Fibroblast of lung (primary cell): ENCODE measurements around the gene SENP1. TPM values are rescaled to one million over a fixed set of nuclear protein-coding genes. Genes with fewer than 3 reads are reported as not detected.

Experiments
- DNase-seq, 2 donors: peaks; one replicate each; pipeline versions ENCODE4 v3.0.0 to v3.0.0-alpha.2; 2010; ENCODE audit warnings: low read depth in 2 of 2
- H2AFZ ChIP-seq: 2 replicates; pipeline ENCODE4 v1.5.1; 2012; ENCODE audit warnings: low read length, control low read depth, inconsistent platforms
- H3K27ac ChIP-seq: 2 replicates; pipeline ENCODE4 v1.5.1; 2011; ENCODE audit warnings: low read length, control low read depth; ENCODE audit not compliant: insufficient read depth
- H3K27me3 ChIP-seq: 2 replicates; pipeline ENCODE4 v1.5.1; 2011; ENCODE audit warnings: mild to moderate bottlenecking, low read length; ENCODE audit not compliant: control insufficient read depth, insufficient read depth
- H3K36me3 ChIP-seq: 2 replicates; pipeline ENCODE4 v1.5.1; 2011; ENCODE audit warnings: low read length; ENCODE audit not compliant: control insufficient read depth, insufficient read depth
- H3K4me1 ChIP-seq: 2 replicates; pipeline ENCODE4 v1.5.1; 2011; ENCODE audit warnings: low read length; ENCODE audit not compliant: control insufficient read depth, insufficient read depth; ENCODE audit errors: extremely low read depth
- H3K4me2 ChIP-seq: 2 replicates; pipeline ENCODE4 v1.5.1; 2011; ENCODE audit warnings: low read length, control low read depth; ENCODE audit not compliant: insufficient read depth; ENCODE audit errors: extremely low read depth
- H3K4me3 ChIP-seq, 4 experiments: fragments of 200-600 bp in 1 of 4; sonication (generic) in 1 of 4; replicated peaks in 1 of 4; 2 replicates each; pipeline ENCODE4 v1.5.1; 2011 to 2016; ENCODE audit warnings: low read length in 4 of 4, low read depth in 3 of 4, mild to moderate bottlenecking in 3 of 4, control low read depth in 2 of 4, inconsistent platforms in 1 of 4, mixed read lengths in 1 of 4; ENCODE audit not compliant: insufficient read depth in 1 of 4; ENCODE audit errors: control extremely low read depth in 1 of 4
- H3K79me2 ChIP-seq: 2 replicates; pipeline ENCODE4 v1.5.1; 2012; ENCODE audit warnings: mild to moderate bottlenecking, low read length, inconsistent platforms; ENCODE audit not compliant: control insufficient read depth, insufficient read depth
- H3K9ac ChIP-seq: 2 replicates; pipeline ENCODE4 v1.5.1; 2011; ENCODE audit warnings: mild to moderate bottlenecking, low read length, control low read depth; ENCODE audit not compliant: insufficient read depth
- H3K9me3 ChIP-seq: 2 replicates; pipeline ENCODE4 v1.5.1; 2012; ENCODE audit warnings: low read depth, low read length; ENCODE audit not compliant: control insufficient read depth, insufficient read depth
- H4K20me1 ChIP-seq: 2 replicates; pipeline ENCODE4 v1.5.1; 2011; ENCODE audit warnings: low read length; ENCODE audit not compliant: control insufficient read depth, insufficient read depth; ENCODE audit errors: extremely low read depth
- EZH2 ChIP-seq: IDR thresholded peaks from 2 replicates; pipeline ENCODE4 v1.5.1; 2012; ENCODE audit warnings: low read length, control low read depth, mild to moderate bottlenecking; ENCODE audit errors: missing control alignments
- polyA plus RNA-seq, 2 donors: library from polyadenylated mRNA; depleted of rRNA in 1 of 2; stranded (reverse) in 1 of 2; unstranded in 1 of 2; fragments of >200 nt; gene quantifications; 2 replicates each; pipeline ENCODE4 v1.2.1, GENCODE V29; 2011 to 2012; ENCODE audit warnings: missing spikeins in 1 of 2
- total RNA-seq: library from RNA; depleted of rRNA; stranded (reverse); fragments of >200 nt; gene quantifications from 2 replicates; pipeline ENCODE4 v1.2.1, GENCODE V29; 2014
- TF ChIP-seq, protein P1 (sequence below), 2 donors: IDR thresholded peaks in 1 of 2; conservative IDR thresholded peaks in 1 of 2; 1 replicate in 1 of 2; 2 replicates in 1 of 2; pipeline ENCODE4 v1.5.1; 2011 to 2012; ENCODE audit warnings: low read length in 2 of 2, control low read depth in 1 of 2, inconsistent platforms in 1 of 2, low read depth in 1 of 2, mild to moderate bottlenecking in 1 of 2

Gene SENP1
- total and polyA plus RNA-seq, 2 donors (not counting 1 experiment from before 2014, with no cell fraction given), result 14.7 to 17.9 TPM

DNA sequence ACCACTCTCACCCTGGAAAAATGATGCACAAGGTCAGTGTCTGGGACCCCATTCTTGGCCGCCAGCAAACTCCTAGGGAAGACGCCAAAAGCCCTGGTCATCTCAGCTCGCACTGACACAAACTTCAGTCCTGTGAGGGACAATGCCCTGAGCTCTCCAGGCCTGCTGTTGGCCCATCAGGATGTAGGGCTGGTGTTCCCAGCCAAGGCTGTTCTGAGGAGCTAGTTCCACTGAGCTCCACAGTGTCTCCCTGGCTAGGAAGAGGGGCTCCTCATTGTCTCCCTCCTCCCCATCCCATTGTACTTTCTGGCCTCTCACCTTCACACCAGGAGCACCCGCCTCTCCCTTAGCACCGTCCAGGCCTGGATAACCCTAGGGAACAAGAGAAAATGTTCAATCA lies 112.4 kb downstream of the SENP1 start:
- H3K36me3 ChIP-seq, result no peaks in the 10 kb centered on the region
- peaks cover 44% of the 10 kb centered on the region for H3K27me3 ChIP-seq
- DNase-seq, result no peak
- peaks cover 1% of the 10 kb centered on the region for H4K20me1 ChIP-seq
- H3K4me1 ChIP-seq, result no peaks in the 10 kb centered on the region
- TF ChIP-seq, protein P1, sequence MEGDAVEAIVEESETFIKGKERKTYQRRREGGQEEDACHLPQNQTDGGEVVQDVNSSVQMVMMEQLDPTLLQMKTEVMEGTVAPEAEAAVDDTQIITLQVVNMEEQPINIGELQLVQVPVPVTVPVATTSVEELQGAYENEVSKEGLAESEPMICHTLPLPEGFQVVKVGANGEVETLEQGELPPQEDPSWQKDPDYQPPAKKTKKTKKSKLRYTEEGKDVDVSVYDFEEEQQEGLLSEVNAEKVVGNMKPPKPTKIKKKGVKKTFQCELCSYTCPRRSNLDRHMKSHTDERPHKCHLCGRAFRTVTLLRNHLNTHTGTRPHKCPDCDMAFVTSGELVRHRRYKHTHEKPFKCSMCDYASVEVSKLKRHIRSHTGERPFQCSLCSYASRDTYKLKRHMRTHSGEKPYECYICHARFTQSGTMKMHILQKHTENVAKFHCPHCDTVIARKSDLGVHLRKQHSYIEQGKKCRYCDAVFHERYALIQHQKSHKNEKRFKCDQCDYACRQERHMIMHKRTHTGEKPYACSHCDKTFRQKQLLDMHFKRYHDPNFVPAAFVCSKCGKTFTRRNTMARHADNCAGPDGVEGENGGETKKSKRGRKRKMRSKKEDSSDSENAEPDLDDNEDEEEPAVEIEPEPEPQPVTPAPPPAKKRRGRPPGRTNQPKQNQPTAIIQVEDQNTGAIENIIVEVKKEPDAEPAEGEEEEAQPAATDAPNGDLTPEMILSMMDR (conservative IDR thresholded peaks at IDR 0.05 in 1 of 2, IDR thresholded peaks at IDR 0.05 in 1 of 2; ENCODE audit: low read depth in 1 of 2, low read length in 2 of 2), result no peak
- no peak for TF ChIP-seq EZH2
- no peak overlapping the region for H3K4me2 ChIP-seq
- no peak overlapping the region for H3K4me3 ChIP-seq
- no peak overlapping the region for H3K9ac ChIP-seq
- H3K27ac ChIP-seq, result no peak overlapping the region
- H2AFZ ChIP-seq, result no peak overlapping the region
- no peaks in the 10 kb centered on the region for H3K79me2 ChIP-seq
- no peaks in the 10 kb centered on the region for H3K9me3 ChIP-seq

Other genes starting within 250 kb of the SENP1 start
- 9.8 and 16.2 TPM in 2 replicates for gene VDR, start 201.1 kb downstream of the SENP1 start, total RNA-seq
- gene VDR, start 201.1 kb downstream of the SENP1 start, polyA plus RNA-seq, result 24.4 and 33.9 TPM in 2 replicates
- gene TMEM106C, start 142.5 kb downstream of the SENP1 start, total RNA-seq, result 56.5 and 91.7 TPM in 2 replicates
- 85.0 and 166 TPM in 2 replicates for gene TMEM106C, start 142.5 kb downstream of the SENP1 start, polyA plus RNA-seq
- not detected in 2 replicates for gene COL2A1, start 101.6 kb downstream of the SENP1 start, total RNA-seq
- not detected in 2 replicates for gene COL2A1, start 101.6 kb downstream of the SENP1 start, polyA plus RNA-seq
- 87.1 and 98.9 TPM in 2 replicates for gene PFKM, start 13.3 kb upstream of the SENP1 start, total RNA-seq
- 87.6 and 88.4 TPM in 2 replicates for gene PFKM, start 13.3 kb upstream of the SENP1 start, polyA plus RNA-seq
- gene ASB8, start 51.4 kb upstream of the SENP1 start, total RNA-seq, result 13.1 and 23.8 TPM in 2 replicates
- 32.8 and 35.0 TPM in 2 replicates for gene ASB8, start 51.4 kb upstream of the SENP1 start, polyA plus RNA-seq
- gene CCDC184, start 77.6 kb upstream of the SENP1 start, total RNA-seq, result under 0.01 and 0.17 TPM in 2 replicates
- 0.28 and 0.30 TPM in 2 replicates for gene CCDC184, start 77.6 kb upstream of the SENP1 start, polyA plus RNA-seq
- gene OR10AD1, start 97.2 kb upstream of the SENP1 start, total RNA-seq, result not detected in 2 replicates
- not detected in 2 replicates for gene OR10AD1, start 97.2 kb upstream of the SENP1 start, polyA plus RNA-seq
- gene ZNF641, start 244.8 kb upstream of the SENP1 start, total RNA-seq, result 8.1 and 8.5 TPM in 2 replicates
- gene ZNF641, start 244.8 kb upstream of the SENP1 start, polyA plus RNA-seq, result 3.2 and 4.2 TPM in 2 replicates